Neutrophil (primary cell): Measurements from ENCODE around the gene SLC25A21.
"Not testable (repeated sequence)": the region's sequence is repeated elsewhere in the genome, so short reads cannot be mapped to it uniquely, and the experiment has no call there.

ENCODE experiments used
- H3K27ac ChIP-seq: fragments of 200-600 bp; sonication (generic); 2 replicates; pipeline ENCODE4 v1.5.1; 2016; ENCODE audit warnings: mild to moderate bottlenecking, moderate library complexity
- H3K27me3 ChIP-seq: fragments of 200-600 bp; sonication (generic); 2 replicates; pipeline ENCODE4 v1.6.0; 2016; ENCODE audit warnings: mild to moderate bottlenecking
- H3K36me3 ChIP-seq: fragments of 200-600 bp; sonication (generic); 2 replicates; pipeline ENCODE4 v1.5.1; 2017
- H3K4me1 ChIP-seq, 2 experiments: fragments of 200-600 bp in 1 of 2; sonication (generic) in 1 of 2; 1 replicate in 1 of 2; 2 replicates in 1 of 2; pipeline versions ENCODE4 v1.5.1 to v1.6.1; 2013 to 2016; ENCODE audit warnings: low read depth in 1 of 2, low read length in 1 of 2, mild to moderate bottlenecking in 1 of 2, moderate library complexity in 1 of 2; ENCODE audit not compliant: control insufficient read depth in 1 of 2, insufficient read depth in 1 of 2
- H3K4me3 ChIP-seq, 2 experiments: fragments of 200-600 bp in 1 of 2; sonication (generic) in 1 of 2; 1 replicate in 1 of 2; 2 replicates in 1 of 2; pipeline ENCODE4 v1.5.1; 2013 to 2016; ENCODE audit warnings: low read depth in 1 of 2, low read length in 1 of 2, mild to moderate bottlenecking in 1 of 2, moderate library complexity in 1 of 2
- H3K9me3 ChIP-seq: fragments of 200-600 bp; sonication (generic); 2 replicates; pipeline ENCODE4 v1.5.1; 2016
- CTCF ChIP-seq: fragments of 200-600 bp; sonication (generic); IDR thresholded peaks from 2 replicates; pipeline ENCODE4 v1.5.1; 2016; ENCODE audit warnings: antibody characterized with exemption

The SLC25A21 gene

GRCh38 chr14:37150414-37150813 lies 22.0 kb downstream of the SLC25A21 start:
- no peaks in the 10 kb centered on the region for H3K27me3 ChIP-seq
- TF ChIP-seq CTCF, result no peak
- H3K36me3 ChIP-seq, result no peaks in the 10 kb centered on the region
- no peak overlapping the region for H3K4me3 ChIP-seq
- H3K9me3 ChIP-seq, result no peaks in the 10 kb centered on the region
- H3K4me1 ChIP-seq, result no peaks in the 10 kb centered on the region
- no peak overlapping the region for H3K27ac ChIP-seq

DNA sequence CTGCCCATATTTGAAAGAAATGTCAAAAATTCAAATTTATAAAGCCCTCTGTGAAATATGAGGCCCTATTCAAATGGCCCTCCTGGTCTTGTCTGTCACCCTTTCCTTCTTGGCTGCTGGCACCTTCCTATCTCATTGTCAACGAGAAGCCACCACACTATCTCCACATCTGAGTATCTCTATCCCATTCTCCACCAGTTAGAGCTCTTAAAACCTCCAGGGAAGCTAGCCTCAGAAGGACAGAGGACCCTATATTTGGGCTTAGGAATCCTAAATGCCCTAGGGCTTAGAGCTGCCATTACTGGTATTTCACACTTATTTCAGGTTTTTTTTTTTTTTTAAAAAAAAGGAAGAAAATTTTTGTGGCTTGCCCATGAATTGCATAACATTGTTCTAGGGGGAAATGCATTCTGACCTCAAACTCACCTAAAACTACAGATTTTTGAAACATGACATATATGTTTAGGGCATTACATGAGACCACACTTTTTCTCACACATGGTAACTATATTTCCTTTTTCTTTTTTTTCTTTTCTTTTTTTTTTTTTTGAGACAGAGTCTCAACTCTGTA lies 25.0 kb downstream of the SLC25A21 start:
- Histone ChIP-seq H3K36me3 (no peaks in the 10 kb centered on the region), H3K4me1 (no peaks in the 10 kb centered on the region), H3K27ac (no peak overlapping the region), H3K4me3 (no peak overlapping the region), H3K9me3 (no peaks in the 10 kb centered on the region), H3K27me3 (no peaks in the 10 kb centered on the region)
- TF ChIP-seq CTCF, result no peak

- H3K27ac ChIP-seq, H3K4me1 ChIP-seq, H3K27me3 ChIP-seq, H3K4me3 ChIP-seq, H3K9me3 ChIP-seq, H3K36me3 ChIP-seq: not testable (repeated sequence)
Measured at GRCh38 chr14:37146438-37146837, 26.0 kb downstream of the SLC25A21 start.

- Histone ChIP-seq H3K9me3 (no peaks in the 10 kb centered on the region), H3K27ac (no peak overlapping the region), H3K4me1 (no peaks in the 10 kb centered on the region), H3K4me3 (no peak overlapping the region), H3K27me3 (no peaks in the 10 kb centered on the region), H3K36me3 (no peaks in the 10 kb centered on the region)
- no peak for TF ChIP-seq CTCF
Measured at GRCh38 chr14:37145395-37145794, 27.0 kb downstream of the SLC25A21 start.

DNA sequence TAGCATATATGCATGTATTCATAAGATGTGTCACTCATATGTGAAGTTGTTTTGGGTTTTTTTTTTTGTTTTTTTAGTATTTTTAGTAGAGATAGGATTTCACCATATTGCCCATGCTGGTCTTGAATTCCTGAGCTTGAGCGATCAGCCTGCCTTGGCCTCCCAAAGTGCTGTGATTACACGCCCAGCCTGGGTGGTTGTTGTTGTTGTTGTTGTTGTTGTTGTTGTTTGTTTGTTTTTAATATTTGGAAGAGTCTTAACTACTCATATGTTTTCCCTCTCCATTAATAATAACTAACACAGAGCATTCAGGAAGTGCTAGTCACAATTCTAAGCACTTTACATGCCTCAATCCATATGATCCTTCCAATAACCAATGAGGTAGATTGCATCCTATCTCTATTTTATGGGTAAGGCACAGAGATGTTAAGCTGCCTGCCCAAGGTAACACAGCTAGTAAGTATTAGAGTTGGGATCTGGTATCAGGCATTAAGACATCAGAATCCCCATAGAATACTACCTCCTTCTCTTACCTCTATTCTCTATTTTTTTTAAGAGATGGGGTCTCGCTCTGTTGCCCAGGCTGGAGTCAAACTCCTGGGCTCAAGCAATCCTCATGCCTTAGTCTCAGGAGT lies 27.6 kb downstream of the SLC25A21 start:
- no peak for TF ChIP-seq CTCF
- Histone ChIP-seq H3K36me3 (no peaks in the 10 kb centered on the region), H3K27me3 (peaks cover 4% of the 10 kb centered on the region), H3K4me1 (no peaks in the 10 kb centered on the region), H3K9me3 (no peaks in the 10 kb centered on the region), H3K27ac (no peak overlapping the region), H3K4me3 (no peak overlapping the region)

GRCh38 chr14:37143475-37143874 lies 28.9 kb downstream of the SLC25A21 start:
- no peak for TF ChIP-seq CTCF
- Histone ChIP-seq H3K27me3 (peaks cover 5% of the 10 kb centered on the region), H3K4me3 (no peak overlapping the region), H3K9me3 (no peaks in the 10 kb centered on the region), H3K36me3 (no peaks in the 10 kb centered on the region), H3K27ac (no peak overlapping the region), H3K4me1 (no peaks in the 10 kb centered on the region)
